GM20431 (cell line): ENCODE data around the gene NCS1.
"Not testable (repeated sequence)": the region's sequence is repeated elsewhere in the genome, so short reads cannot be mapped to it uniquely, and the experiment has no call there.

Experiments used
- in situ Hi-C: fragments of 300-500 bp; cut with MseI, MboI; formaldehyde crosslinking; loops from one replicate; pipeline ENCODE4 v1.15.0; 2020; ENCODE audit warnings: low sequenced_read_pairs; ENCODE audit not compliant: unreplicated experiment

NCS1 gene

GRCh38 chr9:130276121-130276520 lies 103.9 kb downstream of the NCS1 start:
- in situ Hi-C loops = no loop called here

- in situ Hi-C loops = no loop called here
Observed at GRCh38 chr9:130276955-130277354, 104.8 kb downstream of the NCS1 start.

- in situ Hi-C loops = not testable (repeated sequence)
Observed at GRCh38 chr9:130277525-130277924, 105.3 kb downstream of the NCS1 start.

GRCh38 chr9:130283539-130284248 lies 111.5 kb downstream of the NCS1 start:
- in situ Hi-C loops = no loop called here

GRCh38 chr9:130284249-130284625 lies 112.0 kb downstream of the NCS1 start:
- in situ Hi-C loops = no loop called here

GRCh38 chr9:130284690-130285089 lies 112.5 kb downstream of the NCS1 start:
- in situ Hi-C loops = no loop called here

- in situ Hi-C loops = no loop called here
Observed at GRCh38 chr9:130285271-130285670, 113.1 kb downstream of the NCS1 start.

GRCh38 chr9:130286072-130286770 lies 114.0 kb downstream of the NCS1 start:
- in situ Hi-C loops = no loop called here
